HG02642 (cell line): ENCODE results near the gene JPT2.

Source experiments
- ATAC-seq: cut with Tn5 transposase; IDR thresholded peaks from one replicate; pipeline ENCODE4 v1.9.1; 2021; ENCODE audit warnings: mild to moderate bottlenecking; ENCODE audit not compliant: unreplicated experiment, poor library complexity

The JPT2 gene

GRCh38 chr16:1749152-1750117 is 71.4 kb downstream of the JPT2 start:
- no peak for ATAC-seq
